Measurements from ENCODE around the gene EXT2. TPM values are rescaled to one million over a fixed set of nuclear protein-coding genes. Genes with fewer than 3 reads are reported as not detected.
A peak's percentile ranks its signal among the peaks of the same experiment; 100 is the strongest.

The EXT2 gene
- total RNA-seq, 6 experiments from 2014 or later, result 105 to 130 (median 118) TPM

DNA sequence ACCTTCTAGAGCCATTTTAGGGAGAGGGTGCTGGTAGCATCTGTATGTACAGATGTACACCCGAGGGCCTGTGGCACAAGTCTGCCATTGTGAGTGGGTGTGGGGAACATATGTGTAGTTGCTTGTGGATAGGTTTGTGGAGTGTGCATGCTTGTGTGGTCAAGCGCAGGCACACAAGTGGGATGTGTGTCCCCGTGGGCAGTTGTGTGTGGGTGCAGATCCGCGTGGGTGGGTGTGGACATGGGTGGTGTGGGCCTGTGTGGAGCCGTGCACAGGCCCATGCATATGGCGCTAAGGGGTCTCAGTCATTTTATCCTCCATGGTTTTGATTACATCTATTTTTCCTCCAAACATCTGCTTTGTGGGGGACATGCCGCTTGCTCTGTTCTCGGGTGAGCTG lies 185.7 kb downstream of the EXT2 start:
- Mint-ChIP-seq H3K9me3 (no peaks in the 10 kb centered on the region), H3K27me3 (ENCODE audit: insufficient read depth) (peaks cover 18% of the 10 kb centered on the region), H3K27ac (no peak overlapping the region), H3K36me3 (ENCODE audit: low read depth) (no peaks in the 10 kb centered on the region), H3K4me3 (no peak overlapping the region), H3K4me1 (ENCODE audit: low read depth) (peaks cover 10% of the 10 kb centered on the region)
- TF ChIP-seq, protein P1, sequence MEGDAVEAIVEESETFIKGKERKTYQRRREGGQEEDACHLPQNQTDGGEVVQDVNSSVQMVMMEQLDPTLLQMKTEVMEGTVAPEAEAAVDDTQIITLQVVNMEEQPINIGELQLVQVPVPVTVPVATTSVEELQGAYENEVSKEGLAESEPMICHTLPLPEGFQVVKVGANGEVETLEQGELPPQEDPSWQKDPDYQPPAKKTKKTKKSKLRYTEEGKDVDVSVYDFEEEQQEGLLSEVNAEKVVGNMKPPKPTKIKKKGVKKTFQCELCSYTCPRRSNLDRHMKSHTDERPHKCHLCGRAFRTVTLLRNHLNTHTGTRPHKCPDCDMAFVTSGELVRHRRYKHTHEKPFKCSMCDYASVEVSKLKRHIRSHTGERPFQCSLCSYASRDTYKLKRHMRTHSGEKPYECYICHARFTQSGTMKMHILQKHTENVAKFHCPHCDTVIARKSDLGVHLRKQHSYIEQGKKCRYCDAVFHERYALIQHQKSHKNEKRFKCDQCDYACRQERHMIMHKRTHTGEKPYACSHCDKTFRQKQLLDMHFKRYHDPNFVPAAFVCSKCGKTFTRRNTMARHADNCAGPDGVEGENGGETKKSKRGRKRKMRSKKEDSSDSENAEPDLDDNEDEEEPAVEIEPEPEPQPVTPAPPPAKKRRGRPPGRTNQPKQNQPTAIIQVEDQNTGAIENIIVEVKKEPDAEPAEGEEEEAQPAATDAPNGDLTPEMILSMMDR (IDR thresholded peaks at IDR 0.05), result no peak
- DNase-seq, result no peak

GRCh38 chr11:44282620-44283019 lies 187.1 kb downstream of the EXT2 start:
- peaks cover 18% of the 10 kb centered on the region for H3K27me3 Mint-ChIP-seq (ENCODE audit: insufficient read depth)
- H3K36me3 Mint-ChIP-seq (ENCODE audit: low read depth), result no peaks in the 10 kb centered on the region
- no peak for DNase-seq
- peaks cover 19% of the 10 kb centered on the region for H3K4me1 Mint-ChIP-seq (ENCODE audit: low read depth)
- TF ChIP-seq, protein P1 (IDR thresholded peaks at IDR 0.05), result no peak
- no peak overlapping the region for H3K4me3 Mint-ChIP-seq
- H3K27ac Mint-ChIP-seq, result no peak overlapping the region
- H3K9me3 Mint-ChIP-seq, result no peaks in the 10 kb centered on the region

DNA sequence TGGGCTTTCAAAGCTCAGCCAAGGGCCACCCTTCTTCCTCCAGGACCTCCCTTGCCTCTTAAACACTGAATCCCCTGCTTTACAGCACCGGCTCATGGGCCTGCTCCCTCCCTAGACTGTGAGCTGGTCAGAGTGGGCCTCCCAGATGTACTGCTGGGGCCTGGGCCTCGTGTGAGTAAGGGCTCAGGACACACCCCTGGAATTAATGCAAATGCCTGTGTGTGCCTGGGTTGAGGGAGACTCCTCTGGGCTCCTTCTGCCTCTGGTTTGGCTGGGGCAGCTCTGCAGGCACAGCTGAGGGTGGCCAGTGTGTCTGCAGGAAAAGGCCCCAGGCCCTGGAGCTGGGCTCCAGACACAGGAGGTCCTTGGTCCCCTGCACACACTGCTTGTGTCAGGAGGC lies 190.3 kb downstream of the EXT2 start:
- Mint-ChIP-seq H3K4me1 (ENCODE audit: low read depth) (peaks cover 35% of the 10 kb centered on the region), H3K27ac (peak overlapping the region; percentile 25; the same call in 1 of the 2 replicates), H3K36me3 (ENCODE audit: low read depth) (no peaks in the 10 kb centered on the region), H3K4me3 (no peak overlapping the region), H3K9me3 (no peaks in the 10 kb centered on the region), H3K27me3 (ENCODE audit: insufficient read depth) (peaks cover 7% of the 10 kb centered on the region)
- TF ChIP-seq, protein P1 (IDR thresholded peaks at IDR 0.05), result no peak
- DNase-seq, result no peak

GRCh38 chr11:44286268-44286880 lies 190.9 kb downstream of the EXT2 start:
- H3K4me1 Mint-ChIP-seq (ENCODE audit: low read depth), result peaks cover 35% of the 10 kb centered on the region
- H3K27me3 Mint-ChIP-seq (ENCODE audit: insufficient read depth), result peaks cover 4% of the 10 kb centered on the region
- H3K4me3 Mint-ChIP-seq, result no peak overlapping the region
- H3K9me3 Mint-ChIP-seq, result no peaks in the 10 kb centered on the region
- DNase-seq, result peak; percentile 38
- TF ChIP-seq, protein P1 (IDR thresholded peaks at IDR 0.05), result peak; percentile 99
- H3K27ac Mint-ChIP-seq, result no peak overlapping the region
- H3K36me3 Mint-ChIP-seq (ENCODE audit: low read depth), result no peaks in the 10 kb centered on the region

DNA sequence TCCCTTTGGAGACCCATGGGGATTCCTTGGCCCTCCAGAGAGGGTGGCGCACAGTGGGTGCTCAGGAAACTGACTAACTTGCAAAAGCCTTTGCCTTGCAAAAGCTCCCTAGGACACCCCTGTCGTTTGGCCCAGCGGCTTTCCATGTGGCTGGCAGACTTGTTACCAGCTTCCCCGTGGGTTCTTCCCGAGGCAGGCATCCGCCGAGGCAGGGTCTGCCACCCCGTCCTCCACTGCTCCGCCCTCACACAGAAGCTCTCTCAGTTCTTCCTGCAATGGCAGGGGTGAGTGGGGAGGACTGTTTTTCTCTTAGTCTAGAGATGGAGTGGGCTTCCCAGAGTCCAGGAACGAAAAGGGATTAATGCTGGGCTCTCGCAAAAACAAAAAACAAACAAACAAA lies 191.4 kb downstream of the EXT2 start:
- no peaks in the 10 kb centered on the region for H3K36me3 Mint-ChIP-seq (ENCODE audit: low read depth)
- TF ChIP-seq, protein P1 (IDR thresholded peaks at IDR 0.05), result no peak
- H3K9me3 Mint-ChIP-seq, result no peaks in the 10 kb centered on the region
- H3K27ac Mint-ChIP-seq, result no peak overlapping the region
- peaks cover 35% of the 10 kb centered on the region for H3K4me1 Mint-ChIP-seq (ENCODE audit: low read depth)
- H3K4me3 Mint-ChIP-seq, result no peak overlapping the region
- no peak for DNase-seq
- H3K27me3 Mint-ChIP-seq (ENCODE audit: insufficient read depth), result peaks cover 4% of the 10 kb centered on the region

Data from HFFc6 (cell line).